ENCODE results near the gene DGAT2.

The DGAT2 gene

GRCh38 chr11:75801362-75802020, 32.9 kb downstream of the DGAT2 start:
- DNase-seq (ENCODE audit: low read depth in 2 of 2): no peak

DNA sequence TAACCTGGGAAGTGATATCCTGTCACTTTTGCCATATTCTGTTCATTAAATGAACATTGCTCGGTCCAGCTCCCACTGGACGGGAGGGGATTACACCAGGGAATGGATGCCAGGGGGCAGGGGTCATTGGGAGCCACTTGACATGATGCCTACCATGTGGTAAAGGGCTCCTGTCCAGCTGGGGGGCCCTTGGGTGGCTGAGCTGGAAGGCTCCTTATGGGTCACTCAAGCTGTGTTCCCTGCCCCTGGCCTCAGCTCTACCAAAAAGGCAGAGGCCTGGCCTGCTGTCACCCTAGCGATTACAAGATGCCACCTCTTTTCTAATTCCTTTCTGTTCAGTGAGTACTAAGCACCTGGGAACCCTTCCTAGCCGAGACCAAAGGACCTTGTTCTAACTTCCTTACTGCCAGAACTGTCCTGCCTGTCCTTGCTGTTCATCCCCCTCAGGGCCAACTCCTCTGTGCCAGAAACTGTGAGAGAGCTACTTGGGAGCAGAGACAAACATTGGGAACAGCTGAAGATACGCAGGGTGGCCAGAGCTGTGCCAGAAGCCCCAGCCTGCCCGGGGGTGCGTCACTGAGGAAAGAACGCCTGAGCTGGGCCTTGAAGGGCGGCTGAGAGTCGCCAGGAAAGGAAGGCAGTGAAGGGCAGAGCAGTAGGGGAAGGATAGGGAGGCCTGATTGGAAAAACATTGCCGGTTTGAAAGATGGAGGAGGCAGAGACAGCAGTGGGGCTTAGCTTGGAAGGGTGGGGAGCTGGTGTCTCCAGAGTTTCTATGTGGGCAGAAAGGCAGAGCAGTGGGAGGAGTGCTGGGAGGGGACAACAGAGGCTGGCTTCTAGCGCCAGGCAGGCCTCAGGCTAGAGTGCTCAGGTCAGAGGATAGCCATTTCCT, 33.7 kb downstream of the DGAT2 start:
- DNase-seq (ENCODE audit: low read depth in 2 of 2): no peak

GRCh38 chr11:75802913-75803820, 34.6 kb downstream of the DGAT2 start:
- DNase-seq (ENCODE audit: low read depth in 2 of 2): peak; percentile 41 to 66

DNA sequence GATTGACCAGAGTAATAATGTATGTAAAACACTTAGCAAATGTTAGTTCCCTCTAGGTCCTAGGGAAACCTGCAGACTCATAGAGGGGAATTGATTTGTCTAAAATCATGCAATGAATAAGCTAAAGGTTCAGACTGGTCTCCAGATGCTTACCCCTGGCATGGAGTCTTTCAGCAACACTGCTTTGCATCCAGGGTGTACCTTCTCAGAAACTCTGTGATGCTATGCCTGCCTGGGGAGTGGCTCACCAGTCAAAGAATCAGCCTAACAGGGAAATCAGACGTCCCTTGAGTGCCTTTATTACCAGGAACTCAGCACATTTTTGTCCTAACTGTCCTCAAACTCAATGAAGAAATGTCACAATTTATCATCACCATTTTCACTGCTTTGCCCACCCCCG, 40.5 kb downstream of the DGAT2 start:
- no peak for DNase-seq (ENCODE audit: low read depth in 2 of 2)

- no peak for DNase-seq (ENCODE audit: low read depth in 2 of 2)
Measured at GRCh38 chr11:75809991-75810390, 41.4 kb downstream of the DGAT2 start.

DNA sequence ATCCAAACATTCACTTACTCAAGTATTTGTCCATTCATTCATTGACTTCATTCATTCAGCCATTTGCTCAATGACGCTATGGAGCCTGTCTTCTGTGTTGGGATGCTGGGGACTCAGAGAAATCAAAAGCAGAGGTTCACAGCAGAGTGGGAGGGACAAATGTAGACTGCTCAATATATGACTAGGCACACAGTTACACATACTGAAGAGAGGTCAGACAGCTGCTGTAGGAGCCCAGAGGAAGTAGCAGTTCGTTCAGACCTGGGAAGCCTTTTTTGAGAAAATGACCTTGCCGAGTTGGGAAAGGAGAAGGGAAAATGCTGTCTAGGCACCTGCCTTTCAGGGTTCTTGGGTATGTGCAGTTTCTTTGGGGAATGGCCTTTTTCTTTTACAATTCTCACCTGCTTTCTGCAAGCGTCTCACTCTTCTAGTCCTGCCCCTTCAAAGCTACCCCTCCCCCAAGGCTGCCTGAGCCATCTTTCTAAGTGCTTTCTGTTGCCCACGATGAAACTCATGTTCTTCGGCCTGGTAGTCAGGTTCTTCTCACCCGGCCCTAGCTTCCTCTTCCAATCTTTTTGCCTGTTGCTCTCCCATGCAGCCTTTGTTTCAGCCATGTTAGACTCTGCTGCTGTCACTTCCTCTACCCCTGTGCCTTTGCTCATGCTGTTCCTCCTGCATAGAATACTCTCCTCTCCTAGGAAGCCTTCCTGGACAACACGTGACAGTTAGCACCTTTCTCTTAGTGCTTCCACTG, 42.2 kb downstream of the DGAT2 start:
- DNase-seq (ENCODE audit: low read depth in 2 of 2): no peak

DNA sequence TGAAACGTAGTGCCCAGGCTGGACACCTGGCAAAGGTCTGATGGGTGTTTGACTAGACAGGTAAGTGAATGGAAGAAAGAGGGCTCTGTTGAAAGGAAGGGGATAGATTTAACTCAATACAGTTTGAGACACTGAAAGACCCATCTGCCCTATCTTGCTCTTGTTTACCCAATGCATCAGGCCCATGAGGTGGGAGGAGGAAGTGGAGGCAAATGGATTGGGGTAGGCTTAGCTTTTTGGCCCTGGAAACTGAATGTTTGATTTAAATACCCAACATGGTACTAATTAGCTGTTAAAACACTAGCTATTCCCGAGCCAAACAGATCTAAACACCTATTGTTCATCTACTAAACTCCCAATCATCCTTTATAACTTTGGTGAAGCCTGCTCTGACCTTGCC, 42.9 kb downstream of the DGAT2 start:
- no peak for DNase-seq (ENCODE audit: low read depth in 2 of 2)

GRCh38 chr11:75812542-75813040, 44.0 kb downstream of the DGAT2 start:
- no peak for DNase-seq (ENCODE audit: low read depth in 2 of 2)

DNA sequence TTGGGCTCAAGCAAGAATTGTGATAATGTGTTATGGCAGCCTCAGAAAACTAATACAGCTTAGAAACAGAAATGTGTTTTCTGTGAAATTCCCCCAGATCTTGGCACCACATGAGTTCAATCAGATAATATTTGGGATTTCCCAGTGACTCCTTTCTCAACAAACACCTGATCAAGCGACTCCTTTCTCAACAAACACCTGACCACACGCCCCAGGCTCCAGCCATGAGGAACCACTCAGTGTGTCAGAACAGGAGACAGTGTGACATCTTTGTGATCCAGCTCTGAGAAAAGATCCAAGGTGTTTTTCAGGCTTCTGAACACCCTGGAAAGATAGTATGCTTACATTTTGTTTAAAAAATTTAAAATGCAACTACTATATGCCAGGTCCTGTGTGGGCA, 44.5 kb downstream of the DGAT2 start:
- DNase-seq (ENCODE audit: low read depth in 2 of 2): no peak

DNA sequence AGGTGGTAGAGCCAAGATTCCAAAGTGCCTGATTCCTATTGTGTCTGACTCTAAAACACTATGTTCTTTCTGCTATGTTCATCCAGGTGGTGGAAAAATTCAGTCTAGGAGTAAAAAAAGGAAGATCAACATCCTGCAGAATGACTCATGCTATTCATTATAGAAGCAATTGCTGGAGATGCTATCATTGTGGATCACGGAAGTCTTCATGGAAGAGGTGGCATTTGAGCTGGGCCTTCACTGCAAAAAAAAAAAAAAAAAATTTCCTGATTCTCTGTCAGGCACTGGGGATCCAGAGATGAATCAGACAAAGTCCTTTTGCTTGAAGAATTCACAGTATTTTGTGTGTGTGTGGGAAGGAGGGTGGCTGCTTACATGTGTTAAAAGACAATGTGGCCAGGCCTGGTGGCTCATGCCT, 45.1 kb downstream of the DGAT2 start:
- DNase-seq (ENCODE audit: low read depth in 2 of 2): no peak

DNA sequence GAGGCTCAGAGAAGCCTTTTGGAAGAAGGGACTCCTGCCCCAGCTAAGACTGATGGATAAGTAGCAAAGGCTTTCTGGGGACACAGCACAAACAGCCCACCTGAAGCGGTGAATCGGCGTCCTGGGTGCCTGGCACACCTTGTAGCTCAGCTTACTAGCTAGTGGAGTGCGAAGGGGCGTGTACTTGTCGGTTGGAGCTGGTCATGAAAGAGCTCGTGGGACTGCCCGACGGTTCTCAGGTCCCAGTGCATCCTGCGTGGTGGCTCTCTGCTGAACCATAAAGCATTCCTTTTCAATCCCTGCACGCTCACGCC, 45.7 kb downstream of the DGAT2 start:
- no peak for DNase-seq (ENCODE audit: low read depth in 2 of 2)

DNA sequence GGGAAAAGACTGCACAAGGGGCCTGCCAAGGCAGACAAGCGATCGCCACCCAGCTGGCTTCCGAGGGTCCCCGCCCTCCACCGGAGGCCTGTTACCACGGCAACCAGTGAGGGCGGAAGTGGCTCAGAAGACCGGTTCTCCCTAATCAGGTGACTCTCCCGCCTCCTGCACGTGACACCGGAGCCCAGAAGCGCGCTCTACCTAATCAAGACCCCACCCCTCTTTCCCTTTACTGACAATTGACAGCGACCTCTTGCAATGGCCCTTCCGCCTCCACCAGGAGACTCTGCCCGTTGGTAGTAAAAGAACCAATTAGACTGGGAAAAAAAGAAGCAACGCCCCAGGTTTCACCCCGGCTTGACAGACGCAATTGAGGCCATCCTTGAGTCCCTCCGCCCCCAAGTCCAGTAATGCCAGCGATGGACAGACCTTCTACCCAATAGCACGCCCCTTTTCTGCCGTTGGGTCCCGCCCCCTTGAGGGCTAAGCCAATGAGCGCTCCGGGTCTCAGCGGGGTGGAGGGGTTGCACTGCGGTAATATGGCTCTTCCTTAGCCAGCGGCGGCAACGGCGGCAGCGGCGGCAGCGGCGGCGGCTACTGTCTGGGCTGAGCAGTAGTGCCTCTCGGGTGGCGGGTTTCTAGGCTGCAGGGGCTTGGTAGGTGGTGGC, 46.2 kb downstream of the DGAT2 start, which contains the start of gene UVRAG:
Gene UVRAG (plus strand): TSS at position 534 of the 668 bp plus-strand sequence. CDS start 198 bp downstream, outside the sequence.
- DNase-seq (ENCODE audit: low read depth in 2 of 2): peak; percentile 96 to 98

GRCh38 chr11:75815345-75816168, 47.0 kb downstream of the DGAT2 start:
- peak; percentile 7 to 17 for DNase-seq (ENCODE audit: low read depth in 2 of 2)

DNA sequence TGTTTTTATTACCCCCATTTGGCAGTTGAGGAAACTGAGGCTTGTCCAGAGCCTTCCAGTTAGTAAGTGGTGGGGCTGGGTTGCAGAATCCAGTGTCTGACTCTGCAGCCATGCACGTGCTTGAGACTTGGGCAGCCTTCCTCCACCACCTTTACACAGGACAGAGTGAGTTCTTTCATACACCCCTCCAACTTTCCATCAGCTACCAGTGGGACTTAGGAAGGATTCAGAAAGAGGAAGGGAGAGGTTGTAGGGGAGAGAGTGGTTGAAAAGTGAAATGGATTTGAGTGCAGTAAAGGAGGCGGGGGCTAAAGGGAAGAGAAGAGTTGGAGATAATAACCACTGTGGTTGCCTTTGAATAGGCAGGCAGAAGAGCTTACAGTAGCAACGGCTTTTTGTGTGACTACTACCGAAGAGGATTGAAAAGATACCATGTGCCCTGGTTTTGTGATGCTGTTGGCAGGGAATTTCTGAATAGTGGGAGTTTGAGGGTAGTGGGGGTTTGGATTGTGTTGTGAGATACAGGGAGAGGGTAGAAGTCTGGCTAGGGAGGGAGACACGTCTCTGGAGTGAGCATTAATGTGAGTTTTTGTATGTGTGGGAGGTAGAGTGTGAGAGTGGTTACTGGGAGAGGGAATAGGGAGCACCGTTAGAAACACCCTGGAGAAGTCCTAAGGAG, 48.1 kb downstream of the DGAT2 start:
- no peak for DNase-seq (ENCODE audit: low read depth in 2 of 2)

DNA sequence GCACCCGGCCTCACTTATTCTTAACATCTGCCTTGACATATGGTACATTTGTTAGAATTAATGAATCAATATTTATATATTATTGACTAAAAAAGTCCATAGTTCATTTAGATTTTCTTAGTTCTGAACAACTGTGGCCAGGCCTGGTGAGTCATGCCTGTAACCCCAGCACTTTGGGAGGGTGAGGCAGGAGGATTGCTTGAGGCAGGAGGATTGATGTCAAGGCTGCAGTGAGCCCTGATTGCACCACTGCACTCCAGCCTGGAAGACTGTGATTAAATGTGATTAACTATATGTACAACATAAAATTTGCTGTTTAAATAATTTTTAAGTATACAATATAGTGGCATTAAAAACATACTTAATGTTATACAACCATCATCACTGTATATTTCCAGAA, 52.1 kb downstream of the DGAT2 start:
- no peak for DNase-seq (ENCODE audit: low read depth in 2 of 2)

DNA sequence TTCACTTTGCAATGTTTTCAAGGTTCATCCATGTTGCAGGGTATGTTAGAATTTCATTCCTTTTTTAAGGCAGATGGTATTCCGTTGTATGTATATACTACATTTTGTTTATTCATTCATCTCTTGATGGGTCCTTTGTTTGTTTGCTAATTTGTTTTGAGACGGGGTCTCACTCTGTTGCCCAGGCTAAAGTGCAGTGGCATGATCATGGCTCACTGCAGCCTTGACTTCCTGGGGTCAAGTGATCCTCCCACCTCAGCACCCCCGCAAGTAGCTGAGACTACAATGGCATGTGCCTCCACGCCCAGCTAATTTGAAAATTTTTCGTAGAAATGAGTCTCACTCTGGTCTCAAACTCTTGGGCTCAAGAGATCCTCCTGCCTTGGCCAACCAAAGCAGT, 52.6 kb downstream of the DGAT2 start:
- DNase-seq (ENCODE audit: low read depth in 2 of 2): no peak

DNA sequence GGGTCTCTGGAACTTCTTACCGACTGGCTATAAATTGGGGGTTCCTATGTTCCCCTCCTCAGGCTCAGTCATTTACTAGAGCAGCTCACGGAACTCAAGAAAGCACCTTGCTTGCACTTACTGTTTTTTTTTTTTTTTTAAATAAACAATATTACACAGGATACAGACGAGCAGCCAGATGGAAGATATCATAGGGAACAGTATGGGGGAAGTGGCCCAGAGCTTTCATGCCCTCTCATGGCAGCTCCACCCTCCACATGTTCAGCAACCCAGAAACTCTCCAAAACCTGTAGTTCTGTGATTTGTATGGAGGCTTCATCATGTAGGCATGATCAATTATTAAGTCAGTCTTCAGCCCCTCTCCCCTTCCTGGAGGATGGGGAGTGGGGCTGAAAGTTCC, 54.0 kb downstream of the DGAT2 start:
- DNase-seq (ENCODE audit: low read depth in 2 of 2): no peak

- DNase-seq (ENCODE audit: low read depth in 2 of 2): no peak
Measured at GRCh38 chr11:75823415-75823814, 54.8 kb downstream of the DGAT2 start.

DNA sequence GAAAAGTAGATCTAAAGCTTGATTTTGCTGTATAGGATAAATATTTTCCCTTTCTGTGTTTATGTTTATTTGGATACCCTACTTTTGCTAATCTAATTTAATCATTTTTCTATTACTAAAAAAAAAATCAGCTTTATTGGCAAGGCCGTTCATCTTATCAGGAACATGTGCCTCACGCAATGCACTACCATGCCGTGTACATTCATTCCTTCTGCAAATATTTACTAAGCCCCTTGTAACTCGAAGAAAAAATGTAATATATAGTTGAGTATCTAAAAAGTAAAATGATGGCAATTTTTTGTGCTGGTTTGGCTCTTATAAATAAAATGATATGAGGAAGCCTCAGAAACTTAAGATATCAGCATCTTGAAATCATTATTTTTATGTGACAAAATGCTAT, 55.4 kb downstream of the DGAT2 start:
- no peak for DNase-seq (ENCODE audit: low read depth in 2 of 2)
